Naive thymus-derived CD4-positive, alpha-beta T cell (primary cell): Measurements from ENCODE around the gene MFSD2A. TPM values are rescaled to one million over a fixed set of nuclear protein-coding genes. Genes with fewer than 3 reads are reported as not detected.
"Not testable (repeated sequence)": the region's sequence is repeated elsewhere in the genome, so short reads cannot be mapped to it uniquely, and the experiment has no call there.

Experiments
- ATAC-seq: fragments of 150-1000 bp; cut with Tn5 transposase; 2 replicates; pipeline ENCODE4 v1.10.0; 2021; ENCODE audit warnings: mild to moderate bottlenecking, moderate library complexity
- CTCF ChIA-PET: fragments of 350-600 bp; sonication (Branson Sonifier 250); formaldehyde crosslinking; loops from one replicate; lab custom pipeline; 2021; ENCODE audit warnings: antibody characterized with exemption; lab: Charles Lee
- POLR2A ChIA-PET: fragments of 350-600 bp; sonication (Branson Sonifier 250); formaldehyde crosslinking; loops from one replicate; lab custom pipeline; 2021; ENCODE audit warnings: antibody characterized with exemption, inconsistent platforms; lab: Charles Lee
- DNase-seq, 9 donors: peaks; one replicate each; pipeline versions ENCODE4 v3.0.0 to v3.0.0-alpha.2; 2020 to 2022; ENCODE audit warnings: mixed read lengths in 1 of 9
- H3K27ac ChIP-seq: one replicate; pipeline ENCODE4 v1.7.0; 2013; ENCODE audit warnings: mild to moderate bottlenecking, low read depth, low read length, moderate library complexity
- H3K27me3 ChIP-seq, 2 donors: one replicate each; pipeline ENCODE4 v1.7.0; 2013; ENCODE audit warnings: low read length in 2 of 2, mild to moderate bottlenecking in 2 of 2, moderate library complexity in 2 of 2; ENCODE audit not compliant: control insufficient read depth in 2 of 2, insufficient read depth in 2 of 2
- H3K36me3 ChIP-seq, 3 experiments: 1 replicate in 2 of 3; 2 replicates in 1 of 3; pipeline ENCODE4 v1.7.0; 2013; ENCODE audit warnings: low read length in 3 of 3, mild to moderate bottlenecking in 3 of 3, moderate library complexity in 1 of 3; ENCODE audit not compliant: insufficient read depth in 3 of 3, control insufficient read depth in 2 of 3
- H3K4me1 ChIP-seq, 2 donors: one replicate each; pipeline ENCODE4 v1.7.0; 2013; ENCODE audit warnings: low read length in 2 of 2, mild to moderate bottlenecking in 2 of 2, moderate library complexity in 1 of 2; ENCODE audit not compliant: control insufficient read depth in 2 of 2, insufficient read depth in 2 of 2
- H3K4me3 ChIP-seq: 2 replicates; pipeline ENCODE4 v1.7.0; 2013; ENCODE audit warnings: mild to moderate bottlenecking, low read length
- H3K9me3 ChIP-seq, 3 experiments: 1 replicate in 2 of 3; 2 replicates in 1 of 3; pipeline ENCODE4 v1.7.0; 2013; ENCODE audit warnings: low read length in 3 of 3; ENCODE audit not compliant: control insufficient read depth in 2 of 3
- H3K27ac Mint-ChIP-seq, 9 donors: one replicate each; pipeline ENCODE4 v1.8.0; 2020 to 2022; ENCODE audit warnings: mixed read lengths in 9 of 9, mild to moderate bottlenecking in 8 of 9, moderate library complexity in 5 of 9, inconsistent platforms in 2 of 9
- H3K27me3 Mint-ChIP-seq, 5 donors: one replicate each; pipeline ENCODE4 v1.8.0; 2021 to 2022; ENCODE audit warnings: mixed read lengths in 5 of 5, mild to moderate bottlenecking in 1 of 5
- H3K36me3 Mint-ChIP-seq, 5 donors: one replicate each; pipeline ENCODE4 v1.8.0; 2020 to 2022; ENCODE audit warnings: mixed read lengths in 5 of 5, mild to moderate bottlenecking in 3 of 5, inconsistent platforms in 1 of 5
- H3K4me1 Mint-ChIP-seq, 7 donors: one replicate each; pipeline ENCODE4 v1.8.0; 2020 to 2022; ENCODE audit warnings: mixed read lengths in 7 of 7, mild to moderate bottlenecking in 3 of 7, inconsistent platforms in 1 of 7
- H3K4me3 Mint-ChIP-seq, 10 donors: one replicate each; pipeline ENCODE4 v1.8.0; 2020 to 2022; ENCODE audit warnings: mild to moderate bottlenecking in 10 of 10, mixed read lengths in 10 of 10, moderate library complexity in 6 of 10, inconsistent platforms in 2 of 10
- H3K9me3 Mint-ChIP-seq, 11 donors: one replicate each; pipeline ENCODE4 v1.8.0; 2020 to 2022; ENCODE audit warnings: mixed read lengths in 11 of 11, mild to moderate bottlenecking in 4 of 11, inconsistent platforms in 1 of 11, moderate library complexity in 1 of 11
- intact Hi-C, 2 donors: fragments of 100-400 bp; cut with micrococcal nuclease; formaldehyde crosslinking; loops; one replicate each; pipeline ENCODE4 v1.15.1; 2023
- polyA plus RNA-seq, 2 donors: library from polyadenylated mRNA; unstranded; fragments of 300-500 nt; fragmentation: Illumina TruSeq; gene quantifications; one replicate each; pipeline ENCODE4 v1.2.3, GENCODE V29; 2021
- total RNA-seq, 6 experiments: library from RNA in 5 of 6; stranded (reverse) in 5 of 6; gene quantifications; 1 replicate in 5 of 6; 2 replicates in 1 of 6; pipeline ENCODE4 v1.2.3 and lab custom pipeline; 2021 to 2026

Gene MFSD2A
- total and polyA plus RNA-seq, 7 experiments from 2014 or later, result 0.14 to 8.7 (median 1.9) TPM

GRCh38 chr1:39957299-39958015, 2.5 kb downstream of the MFSD2A start:
- Histone ChIP-seq H3K27ac (no peak overlapping the region), H3K36me3 (no peaks in the 10 kb centered on the region), H3K4me1 (peaks cover 7 to 22% of the 10 kb centered on the region in 2 donors), H3K27me3 (no peaks in the 10 kb centered on the region), H3K9me3 (no peaks in the 10 kb centered on the region), H3K4me3 (no peak overlapping the region)
- Mint-ChIP-seq H3K36me3 (no peaks in the 10 kb centered on the region), H3K9me3 (no peaks in the 10 kb centered on the region), H3K27me3 (peaks cover 0 to 5% (median 0%) of the 10 kb centered on the region in 5 donors), H3K27ac (no peak overlapping the region), H3K4me1 (peaks cover 19 to 32% (median 29%) of the 10 kb centered on the region in 7 donors), H3K4me3 (peak overlapping the region in 4 of 10 donors; percentile 8 to 50 (median 22))
- intact Hi-C loops, result no loop called here
- CTCF ChIA-PET, result interaction anchor here (1.2 kb wide), 1 partner anchor 17 kb away, joined by 3 read pairs; no protein-coding TSS in a partner anchor
- POLR2A ChIA-PET, result no interaction called here
- no peak for DNase-seq
- ATAC-seq, result no peak

DNA sequence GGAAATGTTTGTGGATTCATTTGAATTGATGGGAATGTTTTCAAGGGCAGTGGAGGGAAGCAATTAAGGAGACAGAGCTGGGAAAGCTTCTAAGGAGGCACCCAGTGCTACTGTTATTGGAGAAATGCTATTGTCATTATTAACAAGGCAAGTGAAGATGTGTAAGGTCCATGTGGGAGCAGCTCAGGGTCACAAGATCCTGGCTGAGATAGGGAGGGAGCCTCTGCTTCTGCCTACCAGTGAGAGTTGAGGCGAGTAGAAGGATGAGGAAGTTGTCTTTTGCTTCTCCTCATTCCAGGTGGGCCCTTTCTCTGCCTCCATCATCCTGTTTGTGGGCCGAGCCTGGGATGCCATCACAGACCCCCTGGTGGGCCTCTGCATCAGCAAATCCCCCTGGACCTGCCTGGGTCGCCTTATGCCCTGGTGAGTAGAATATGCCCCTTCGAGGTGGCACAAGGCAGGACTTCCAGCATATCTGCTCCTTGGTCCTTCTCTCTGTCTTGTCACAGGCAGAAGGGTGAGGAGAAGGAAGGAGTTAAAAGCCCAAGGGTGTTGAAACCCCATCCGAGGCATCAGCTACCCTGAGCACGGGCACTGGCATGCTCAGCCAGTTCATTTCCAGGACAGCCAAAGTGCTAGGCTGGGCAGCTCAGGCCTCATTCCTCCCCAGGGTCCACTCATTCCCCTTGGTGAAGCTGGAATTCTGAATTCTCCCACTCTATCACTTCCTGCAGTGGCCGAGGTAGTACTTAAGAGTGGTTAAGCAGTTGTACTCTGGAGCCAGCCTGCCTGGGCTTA, 3.7 kb downstream of the MFSD2A start:
- Histone ChIP-seq H3K9me3 (no peaks in the 10 kb centered on the region), H3K27me3 (no peaks in the 10 kb centered on the region), H3K27ac (no peak overlapping the region), H3K36me3 (no peaks in the 10 kb centered on the region), H3K4me1 (peaks cover 7 to 22% of the 10 kb centered on the region in 2 donors), H3K4me3 (no peak overlapping the region)
- DNase-seq (no peak), ATAC-seq (no peak)
- H3K4me3 Mint-ChIP-seq, result no peak overlapping the region
- intact Hi-C loops, result no loop called here
- H3K36me3 Mint-ChIP-seq, result no peaks in the 10 kb centered on the region
- no peaks in the 10 kb centered on the region for H3K9me3 Mint-ChIP-seq
- peaks cover 19 to 32% (median 29%) of the 10 kb centered on the region in 7 donors for H3K4me1 Mint-ChIP-seq
- peaks cover 0 to 2% (median 0%) of the 10 kb centered on the region in 5 donors for H3K27me3 Mint-ChIP-seq
- no peak overlapping the region for H3K27ac Mint-ChIP-seq
- ChIA-PET POLR2A (no interaction called here), CTCF (no interaction called here)

DNA sequence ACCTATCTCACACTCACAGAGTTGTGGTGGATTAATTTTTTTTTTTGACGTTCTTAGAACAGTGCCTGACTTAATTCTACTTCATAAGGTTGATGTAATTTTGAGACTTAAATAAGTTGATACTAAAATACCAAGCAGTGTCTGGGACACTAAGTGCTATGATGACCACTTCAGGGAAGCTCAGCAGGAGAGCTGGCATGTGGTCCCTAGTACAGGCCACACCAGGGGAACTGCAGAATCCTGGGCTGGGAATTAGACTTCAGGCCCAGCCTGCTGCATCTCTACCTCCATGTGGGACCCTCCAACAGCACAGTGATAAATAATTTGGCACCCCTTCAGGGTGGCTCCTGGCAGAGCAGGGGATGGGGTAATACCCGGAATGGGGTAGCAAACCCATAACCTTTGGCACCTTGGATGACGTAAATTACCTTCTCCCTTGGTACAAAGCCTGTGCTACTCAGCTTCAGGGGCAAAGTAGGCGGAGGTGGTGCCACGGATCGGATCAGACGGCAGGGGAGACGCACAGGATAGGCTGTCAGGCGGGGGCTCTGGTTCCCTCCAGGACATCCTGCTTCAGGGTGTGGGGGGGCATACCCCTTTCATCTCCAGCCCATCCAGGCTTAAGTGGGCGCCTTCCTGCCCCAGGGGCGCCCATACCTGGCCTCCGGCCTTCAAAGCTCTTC, 4.8 kb downstream of the MFSD2A start:
- H3K4me1 ChIP-seq, result peaks cover 7 to 17% of the 10 kb centered on the region in 2 donors
- H3K9me3 ChIP-seq, result no peaks in the 10 kb centered on the region
- DNase-seq (no peak), ATAC-seq (no peak)
- Mint-ChIP-seq H3K27me3 (no peaks in the 10 kb centered on the region), H3K4me1 (peaks cover 14 to 28% (median 25%) of the 10 kb centered on the region in 7 donors), H3K36me3 (no peaks in the 10 kb centered on the region), H3K9me3 (no peaks in the 10 kb centered on the region), H3K4me3 (no peak overlapping the region), H3K27ac (peak overlapping the region in 1 of 9 donors; percentile 19)
- no peak overlapping the region for H3K27ac ChIP-seq
- intact Hi-C loops, result no loop called here
- H3K4me3 ChIP-seq, result no peak overlapping the region
- ChIA-PET CTCF (no interaction called here), POLR2A (no interaction called here)
- H3K36me3 ChIP-seq, result no peaks in the 10 kb centered on the region
- H3K27me3 ChIP-seq, result no peaks in the 10 kb centered on the region

DNA sequence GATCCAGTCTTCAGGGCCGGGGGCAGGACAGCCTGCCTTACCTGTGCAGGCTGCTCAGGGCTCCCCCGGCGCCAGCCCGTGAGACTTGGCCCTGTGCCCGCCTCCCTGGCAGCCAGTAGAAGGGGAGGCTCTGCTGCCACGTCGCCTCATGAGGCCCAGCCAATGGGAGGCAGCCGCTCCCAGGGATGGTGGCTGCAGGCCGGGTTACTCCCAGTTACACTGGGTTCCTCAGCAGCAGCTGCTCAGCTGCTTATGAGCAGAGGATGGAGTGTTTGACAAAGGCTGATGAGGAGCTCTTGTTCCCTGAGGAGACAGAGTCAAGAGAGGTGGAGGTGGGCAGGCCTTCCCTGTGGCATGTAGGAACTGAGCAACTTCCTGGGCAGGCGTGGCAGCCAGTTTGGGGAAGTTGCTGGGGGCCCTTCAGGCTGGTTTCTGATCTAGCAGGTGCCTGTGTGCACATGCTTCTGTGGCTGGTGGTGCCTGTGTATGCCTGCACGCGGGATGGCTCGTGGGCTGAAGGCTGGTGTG, 5.5 kb downstream of the MFSD2A start:
- Mint-ChIP-seq H3K27ac (peak overlapping the region in 1 of 9 donors; percentile 63), H3K27me3 (no peaks in the 10 kb centered on the region), H3K4me3 (peak overlapping the region in 6 of 10 donors; percentile 25 to 62 (median 36)), H3K4me1 (peaks cover 14 to 25% (median 23%) of the 10 kb centered on the region in 7 donors), H3K36me3 (no peaks in the 10 kb centered on the region), H3K9me3 (no peaks in the 10 kb centered on the region)
- ChIA-PET CTCF (no interaction called here), POLR2A (interaction anchor here (0.6 kb wide), 1 partner anchor 467 kb away, joined by 3 read pairs; no protein-coding TSS in a partner anchor)
- H3K4me1 ChIP-seq, result peaks cover 7 to 13% of the 10 kb centered on the region in 2 donors
- H3K4me3 ChIP-seq, result no peak overlapping the region
- intact Hi-C loops, result no loop called here
- H3K9me3 ChIP-seq, result no peaks in the 10 kb centered on the region
- DNase-seq (peak in 7 of 9 donors; percentile 17 to 44 (median 31)), ATAC-seq (peak; percentile 71)
- no peaks in the 10 kb centered on the region for H3K27me3 ChIP-seq
- H3K27ac ChIP-seq, result no peak overlapping the region
- no peaks in the 10 kb centered on the region for H3K36me3 ChIP-seq

DNA sequence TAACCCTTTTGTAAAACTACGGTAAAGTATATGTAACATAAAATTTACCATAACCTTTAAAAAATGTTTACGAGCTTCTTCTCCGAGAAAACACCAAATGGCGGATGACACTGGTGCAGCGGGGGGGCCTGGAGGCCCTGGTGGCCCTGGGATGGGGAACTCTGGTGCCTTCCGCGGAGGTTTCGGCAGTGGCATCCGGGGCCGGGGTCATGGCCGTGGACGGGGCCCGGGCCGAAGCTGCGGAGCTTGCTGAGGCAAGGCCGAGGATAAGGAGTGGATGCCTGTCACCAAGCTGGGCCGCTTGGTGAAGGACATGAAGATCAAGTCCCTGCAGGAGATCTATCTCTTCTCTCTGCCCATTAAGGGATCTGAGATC, 7.5 kb downstream of the MFSD2A start:
- Mint-ChIP-seq H3K9me3 (no peaks in the 10 kb centered on the region), H3K27ac (peak overlapping the region in 1 of 9 donors; percentile 38), H3K4me1 (peaks cover 6 to 15% (median 14%) of the 10 kb centered on the region in 7 donors), H3K4me3 (no peak overlapping the region), H3K27me3 (no peaks in the 10 kb centered on the region), H3K36me3 (no peaks in the 10 kb centered on the region)
- Histone ChIP-seq H3K9me3 (no peaks in the 10 kb centered on the region), H3K4me3 (no peak overlapping the region), H3K27ac (no peak overlapping the region), H3K27me3 (no peaks in the 10 kb centered on the region), H3K4me1 (peaks cover 0 to 4% of the 10 kb centered on the region in 2 donors), H3K36me3 (no peaks in the 10 kb centered on the region)
- intact Hi-C loops, result no loop called here
- ChIA-PET CTCF (interaction anchor here (1.0 kb wide), 1 partner anchor 43 kb away, joined by 5 read pairs; no protein-coding TSS in a partner anchor), POLR2A (no interaction called here)
- DNase-seq, result no peak
- ATAC-seq, result no peak

- H3K4me3 ChIP-seq, H3K27me3 Mint-ChIP-seq, H3K27ac ChIP-seq, H3K9me3 Mint-ChIP-seq, ATAC-seq, H3K9me3 ChIP-seq, H3K36me3 ChIP-seq, DNase-seq, H3K27ac Mint-ChIP-seq, H3K4me3 Mint-ChIP-seq, H3K27me3 ChIP-seq, POLR2A ChIA-PET, intact Hi-C loops, H3K4me1 ChIP-seq, H3K36me3 Mint-ChIP-seq: not testable (repeated sequence)
- CTCF ChIA-PET, result interaction anchor here (1.0 kb wide), 1 partner anchor 44 kb away, joined by 5 read pairs; no protein-coding TSS in a partner anchor
- H3K4me1 Mint-ChIP-seq, result peaks cover 6 to 15% (median 14%) of the 10 kb centered on the region in 7 donors
Measured at GRCh38 chr1:39962964-39963363, 8.0 kb downstream of the MFSD2A start.
